Trophoblast cell (in vitro differentiated cells and primary cell): ENCODE results near the gene G2E3.

Experiments used
- DNase-seq, 2 donors: peaks; one replicate each; pipeline ENCODE4 v3.0.0-alpha.2; 2016
- H2AFZ ChIP-seq: 2 replicates; pipeline ENCODE4 v1.6.1; 2013; ENCODE audit warnings: low read length, moderate library complexity, mild to moderate bottlenecking; ENCODE audit not compliant: insufficient read depth, poor library complexity
- H2AK5ac ChIP-seq: 2 replicates; pipeline ENCODE4 v1.6.1; 2013; ENCODE audit warnings: mild to moderate bottlenecking, low read length
- H2BK120ac ChIP-seq: 2 replicates; pipeline ENCODE4 v1.6.1; 2013; ENCODE audit warnings: low read length, mild to moderate bottlenecking, moderate library complexity; ENCODE audit not compliant: insufficient read depth, poor library complexity
- H2BK12ac ChIP-seq: 2 replicates; pipeline ENCODE4 v1.6.1; 2013; ENCODE audit warnings: mild to moderate bottlenecking, low read length, moderate library complexity
- H2BK5ac ChIP-seq: 2 replicates; pipeline ENCODE4 v1.6.1; 2013; ENCODE audit warnings: low read length, low read depth, moderate library complexity, mild to moderate bottlenecking; ENCODE audit not compliant: poor library complexity
- H3K14ac ChIP-seq: 2 replicates; pipeline ENCODE4 v1.6.1; 2013; ENCODE audit warnings: mild to moderate bottlenecking, low read length
- H3K18ac ChIP-seq: 2 replicates; pipeline ENCODE4 v1.6.1; 2013; ENCODE audit warnings: mild to moderate bottlenecking, low read length
- H3K23ac ChIP-seq: 2 replicates; pipeline ENCODE4 v1.6.1; 2013; ENCODE audit warnings: low read length
- H3K27ac ChIP-seq: 2 replicates; pipeline ENCODE4 v1.5.1; 2013; ENCODE audit warnings: low read depth, mild to moderate bottlenecking, inconsistent platforms, low read length, moderate library complexity
- H3K27me3 ChIP-seq: 2 replicates; pipeline ENCODE4 v1.6.1; 2013; ENCODE audit warnings: inconsistent platforms, mild to moderate bottlenecking, low read length, moderate library complexity; ENCODE audit not compliant: insufficient read depth
- H3K36me3 ChIP-seq, 2 experiments: 1 replicate in 1 of 2; 2 replicates in 1 of 2; pipeline ENCODE4 v1.6.1; 2013; ENCODE audit warnings: low read length in 2 of 2, mild to moderate bottlenecking in 2 of 2, moderate library complexity in 1 of 2; ENCODE audit not compliant: insufficient read depth in 2 of 2, control insufficient read depth in 1 of 2
- H3K4ac ChIP-seq: 2 replicates; pipeline ENCODE4 v1.6.1; 2013; ENCODE audit warnings: low read depth, mild to moderate bottlenecking, low read length, moderate library complexity
- H3K4me1 ChIP-seq, 2 experiments: 1 replicate in 1 of 2; 2 replicates in 1 of 2; pipeline ENCODE4 v1.6.1; 2013; ENCODE audit warnings: low read length in 2 of 2, mild to moderate bottlenecking in 2 of 2, moderate library complexity in 1 of 2; ENCODE audit not compliant: insufficient read depth in 2 of 2, control insufficient read depth in 1 of 2
- H3K4me2 ChIP-seq: 2 replicates; pipeline ENCODE4 v1.6.1; 2013; ENCODE audit warnings: inconsistent platforms, mild to moderate bottlenecking, low read length, moderate library complexity
- H3K4me3 ChIP-seq: 2 replicates; pipeline ENCODE4 v1.5.1; 2013; ENCODE audit warnings: mild to moderate bottlenecking, low read depth, low read length, inconsistent platforms
- H3K79me1 ChIP-seq: one replicate; pipeline ENCODE4 v1.6.1; 2013; ENCODE audit warnings: low read length
- H3K79me2 ChIP-seq: 2 replicates; pipeline ENCODE4 v1.6.1; 2013; ENCODE audit warnings: low read length, mild to moderate bottlenecking; ENCODE audit not compliant: control insufficient read depth, insufficient read depth, poor library complexity
- H3K9ac ChIP-seq: 2 replicates; pipeline ENCODE4 v1.6.1; 2013; ENCODE audit warnings: mild to moderate bottlenecking, low read length
- H3K9me3 ChIP-seq: 2 replicates; pipeline ENCODE4 v1.6.1; 2013; ENCODE audit warnings: low read depth, mild to moderate bottlenecking, control low read depth, inconsistent platforms, low read length; ENCODE audit not compliant: insufficient read depth
- H4K12ac ChIP-seq: 2 replicates; pipeline ENCODE4 v1.6.1; 2013; ENCODE audit warnings: low read depth, mild to moderate bottlenecking, low read length, moderate library complexity
- H4K8ac ChIP-seq: 2 replicates; pipeline ENCODE4 v1.6.1; 2013; ENCODE audit warnings: low read depth, mild to moderate bottlenecking, low read length, moderate library complexity
- H4K91ac ChIP-seq: one replicate; pipeline ENCODE4 v1.6.1; 2013; ENCODE audit warnings: low read depth, mild to moderate bottlenecking, low read length, moderate library complexity
- whole genome bisulfite sequencing: extraction: QIAGEN DNeasy Blood & Tissue Kit; methylation state at CpG from one replicate; pipeline ENCODE4 v1.1.7; 2013; ENCODE audit warnings: missing lambda C conversion rate; ENCODE audit not compliant: insufficient read length, insufficient coverage; ENCODE audit errors: extremely low coverage; 5-methylcytosine and 5-hydroxymethylcytosine counted together

G2E3 gene

DNA sequence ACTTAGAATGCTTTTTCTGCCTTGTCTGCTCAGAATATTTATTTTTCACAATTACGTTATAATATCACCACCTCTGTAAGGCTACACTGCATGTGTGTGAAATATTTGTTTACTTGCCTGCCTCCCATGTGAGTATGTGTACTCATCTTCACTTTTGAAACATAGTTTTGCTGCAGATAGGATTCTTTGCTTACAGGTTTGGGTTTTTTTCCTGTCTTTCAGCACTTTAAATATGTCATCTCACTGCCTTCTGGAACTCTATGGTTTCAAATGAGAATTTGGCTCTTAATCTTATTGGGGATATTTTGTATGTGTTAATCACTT, 10.9 kb downstream of the G2E3 start:
- Histone ChIP-seq H4K91ac (no peak overlapping the region), H3K14ac (no peak overlapping the region), H4K8ac (no peak overlapping the region), H3K79me2 (peaks cover 5% of the 10 kb centered on the region), H3K36me3 (no peaks in the 10 kb centered on the region), H2AFZ (no peak overlapping the region), H3K4me1 (no peaks in the 10 kb centered on the region), H3K27me3 (no peaks in the 10 kb centered on the region), H3K9ac (no peak overlapping the region), H3K4me3 (no peak overlapping the region), H3K4ac (peak overlapping the region; percentile 93), H3K4me2 (no peak overlapping the region), H3K9me3 (no peaks in the 10 kb centered on the region), H2BK12ac (no peak overlapping the region), H2BK5ac (no peak overlapping the region), H3K18ac (no peak overlapping the region), H2BK120ac (no peak overlapping the region), H4K12ac (no peak overlapping the region), H3K27ac (no peak overlapping the region), H3K23ac (no peak overlapping the region), H3K79me1 (no peaks in the 10 kb centered on the region), H2AK5ac (no peak overlapping the region)
- WGBS, result no CpG with 5 or more reads among the region's 1 CpG
- DNase-seq, result no peak

DNA sequence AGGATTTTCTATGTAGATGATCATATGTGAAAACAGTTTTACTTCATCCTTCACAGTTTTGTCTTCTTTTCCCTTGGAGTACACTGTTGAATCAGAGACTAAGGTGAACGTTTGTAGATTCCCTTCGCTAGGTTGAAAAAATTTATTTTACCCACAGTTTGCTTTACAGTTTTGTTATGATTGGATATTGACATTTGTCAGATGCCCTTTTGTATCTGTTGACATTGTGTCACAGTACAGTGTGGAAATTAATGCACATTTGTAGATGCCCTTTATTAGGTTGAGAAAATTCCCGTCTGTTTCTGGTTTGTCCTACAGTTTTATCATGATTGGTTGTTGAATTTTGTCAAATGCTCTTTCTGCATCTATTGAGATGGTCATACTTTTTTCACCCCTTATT, 13.3 kb downstream of the G2E3 start:
- DNase-seq, result no peak
- Histone ChIP-seq H2AFZ (no peak overlapping the region), H3K79me2 (peaks cover 3% of the 10 kb centered on the region), H3K4me3 (no peak overlapping the region), H3K18ac (no peak overlapping the region), H3K23ac (no peak overlapping the region), H2BK12ac (no peak overlapping the region), H3K27ac (no peak overlapping the region), H3K9ac (no peak overlapping the region), H3K9me3 (no peaks in the 10 kb centered on the region), H3K27me3 (no peaks in the 10 kb centered on the region), H3K4me1 (no peaks in the 10 kb centered on the region), H2BK5ac (no peak overlapping the region), H4K91ac (no peak overlapping the region), H2AK5ac (no peak overlapping the region), H3K4me2 (no peak overlapping the region), H3K79me1 (no peaks in the 10 kb centered on the region), H3K4ac (no peak overlapping the region), H4K12ac (no peak overlapping the region), H3K36me3 (no peaks in the 10 kb centered on the region), H3K14ac (no peak overlapping the region), H2BK120ac (no peak overlapping the region), H4K8ac (no peak overlapping the region)
- no CpG with 5 or more reads among the region's 3 CpGs for WGBS

DNA sequence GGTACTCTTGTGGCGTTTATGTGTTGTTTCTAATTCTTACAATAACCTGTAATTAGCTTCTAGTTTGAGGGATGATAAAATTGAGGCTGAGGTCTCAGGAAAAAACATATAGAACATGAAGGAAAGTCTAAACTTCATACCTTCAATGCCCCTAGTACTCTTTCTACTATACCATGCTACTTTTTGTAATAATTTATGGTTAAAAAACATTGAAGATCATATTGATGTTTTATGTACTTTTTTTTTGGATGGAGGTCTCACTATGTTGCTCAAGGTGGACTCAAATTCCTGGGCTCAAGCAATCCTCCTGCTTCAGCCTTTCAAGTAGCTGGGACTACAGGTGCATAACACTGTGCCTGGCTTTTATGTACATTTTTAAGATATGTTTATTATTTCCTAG, 13.8 kb downstream of the G2E3 start:
- no peak overlapping the region for H2BK5ac ChIP-seq
- no peak overlapping the region for H3K4me3 ChIP-seq
- no peaks in the 10 kb centered on the region for H3K9me3 ChIP-seq
- no peak overlapping the region for H4K8ac ChIP-seq
- no peak overlapping the region for H4K91ac ChIP-seq
- H2AK5ac ChIP-seq, result no peak overlapping the region
- H3K23ac ChIP-seq, result no peak overlapping the region
- no peak overlapping the region for H3K9ac ChIP-seq
- no peak overlapping the region for H3K27ac ChIP-seq
- no peak overlapping the region for H2BK12ac ChIP-seq
- no peak overlapping the region for H2AFZ ChIP-seq
- peaks cover 6% of the 10 kb centered on the region for H3K79me2 ChIP-seq
- no peak overlapping the region for H3K14ac ChIP-seq
- H2BK120ac ChIP-seq, result no peak overlapping the region
- no peak overlapping the region for H4K12ac ChIP-seq
- no peak overlapping the region for H3K4ac ChIP-seq
- no peak overlapping the region for H3K4me2 ChIP-seq
- no peaks in the 10 kb centered on the region for H3K4me1 ChIP-seq
- H3K27me3 ChIP-seq, result no peaks in the 10 kb centered on the region
- H3K18ac ChIP-seq, result no peak overlapping the region
- H3K79me1 ChIP-seq, result no peaks in the 10 kb centered on the region
- no peaks in the 10 kb centered on the region for H3K36me3 ChIP-seq
- DNase-seq, result no peak
- WGBS, result no CpG with 5 or more reads among the region's 1 CpG

- Histone ChIP-seq H2BK5ac (no peak overlapping the region), H4K12ac (no peak overlapping the region), H3K4ac (peak overlapping the region; percentile 98), H3K27me3 (no peaks in the 10 kb centered on the region), H3K4me1 (no peaks in the 10 kb centered on the region), H3K9me3 (no peaks in the 10 kb centered on the region), H3K36me3 (no peaks in the 10 kb centered on the region), H2BK12ac (no peak overlapping the region), H3K14ac (no peak overlapping the region), H3K79me2 (peaks cover 6% of the 10 kb centered on the region), H3K9ac (no peak overlapping the region), H4K8ac (no peak overlapping the region), H2AK5ac (no peak overlapping the region), H3K79me1 (no peaks in the 10 kb centered on the region), H4K91ac (no peak overlapping the region), H2AFZ (no peak overlapping the region), H3K23ac (no peak overlapping the region), H3K4me2 (no peak overlapping the region), H3K27ac (no peak overlapping the region), H3K18ac (no peak overlapping the region), H2BK120ac (no peak overlapping the region), H3K4me3 (no peak overlapping the region)
- DNase-seq, result no peak
- WGBS, result no CpG with 5 or more reads among the region's 5 CpGs
Measured at GRCh38 chr14:30573226-30573814, 14.4 kb downstream of the G2E3 start.
